Stimulated activated CD8-positive, alpha-beta memory T cell treated with anti-CD3 and anti-CD28 coated beads, Interleukin-15, amount 100 ng/mL, for 4 hours (primary cell): ENCODE data around the gene CCNDBP1.
A peak's percentile ranks its signal among the peaks of the same experiment; 100 is the strongest.
"Not testable (repeated sequence)": the region's sequence is repeated elsewhere in the genome, so short reads cannot be mapped to it uniquely, and the experiment has no call there.

Experiments used
- DNase-seq, 2 donors: peaks; one replicate each; pipeline ENCODE4 v3.0.0-alpha.2; 2020; ENCODE audit warnings: low read depth in 2 of 2

Gene CCNDBP1

GRCh38 chr15:43193710-43194109 is 8.5 kb downstream of the CCNDBP1 start:
- no peak for DNase-seq

GRCh38 chr15:43194795-43195194 is 9.6 kb downstream of the CCNDBP1 start:
- DNase-seq: no peak

GRCh38 chr15:43196760-43197548 is 11.8 kb downstream of the CCNDBP1 start:
- DNase-seq: no peak

GRCh38 chr15:43197773-43198172 is 12.6 kb downstream of the CCNDBP1 start:
- not testable (repeated sequence) for DNase-seq

GRCh38 chr15:43198556-43198955 is 13.4 kb downstream of the CCNDBP1 start:
- not testable (repeated sequence) for DNase-seq

GRCh38 chr15:43198992-43199391 is 13.8 kb downstream of the CCNDBP1 start:
- no peak for DNase-seq

GRCh38 chr15:43199945-43200488 is 14.8 kb downstream of the CCNDBP1 start:
- DNase-seq: no peak

GRCh38 chr15:43204016-43204901 is 19.1 kb downstream of the CCNDBP1 start:
- peak in 1 of 2 donors; percentile 15 for DNase-seq

- DNase-seq: no peak
These were observed 20.9 kb downstream of the CCNDBP1 start for GRCh38 chr15:43206054-43206453.

- no peak for DNase-seq
These were observed 21.8 kb downstream of the CCNDBP1 start for GRCh38 chr15:43207024-43207423.

GRCh38 chr15:43208052-43209002 is 23.1 kb downstream of the CCNDBP1 start:
- DNase-seq: no peak

- DNase-seq: no peak
These were observed 24.0 kb downstream of the CCNDBP1 start for GRCh38 chr15:43209059-43209824.

- no peak for DNase-seq
These were observed 25.1 kb downstream of the CCNDBP1 start for GRCh38 chr15:43210172-43210745.

GRCh38 chr15:43210807-43211206 is 25.6 kb downstream of the CCNDBP1 start:
- DNase-seq: no peak

GRCh38 chr15:43211224-43211735 is 26.1 kb downstream of the CCNDBP1 start:
- no peak for DNase-seq

- no peak for DNase-seq
These were observed 27.1 kb downstream of the CCNDBP1 start for GRCh38 chr15:43212299-43212698.

- no peak for DNase-seq
These were observed 27.7 kb downstream of the CCNDBP1 start for GRCh38 chr15:43212951-43213350.

- DNase-seq: no peak
These were observed 28.3 kb downstream of the CCNDBP1 start for GRCh38 chr15:43213466-43213865.

GRCh38 chr15:43214169-43214568 is 29.0 kb downstream of the CCNDBP1 start:
- DNase-seq: no peak
